Hepatocyte (in vitro differentiated cells): Measurements from ENCODE around the gene XPO4.

Source experiments
- CTCF ChIP-seq: fragments of 200-600 bp; sonication (generic); IDR thresholded peaks from 2 replicates; pipeline ENCODE4 v1.5.1; 2016; ENCODE audit warnings: antibody characterized with exemption, mild to moderate bottlenecking; ENCODE audit not compliant: poor library complexity
- EZH2 ChIP-seq: fragments of 200-600 bp; sonication (generic); IDR thresholded peaks from 2 replicates; pipeline ENCODE4 v1.6.1; 2016; ENCODE audit warnings: antibody characterized with exemption, mild to moderate bottlenecking, borderline replicate concordance

DNA sequence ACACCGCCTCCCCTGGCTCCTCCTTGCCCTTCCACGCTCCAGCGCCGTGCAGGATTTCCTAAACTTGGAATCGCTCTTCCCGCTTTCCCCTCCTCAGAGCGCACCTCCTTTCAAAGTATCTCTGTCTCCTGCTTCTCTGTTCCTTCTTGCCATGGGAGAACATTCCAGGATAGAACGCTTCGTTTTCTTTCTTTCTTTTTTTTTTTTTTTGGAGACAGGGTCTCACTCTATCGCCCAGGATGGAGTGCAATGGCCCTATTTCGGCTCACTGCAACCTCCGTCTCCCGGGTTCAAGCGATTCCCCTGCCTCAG lies 574 bp upstream of the XPO4 start:
- no peak for TF ChIP-seq CTCF
- no peak for TF ChIP-seq EZH2
